A549 treated with ZK216348 at 1 μM for 4 hours (cell line): ENCODE data around the gene SH3D21. TPM values are rescaled to one million over a fixed set of nuclear protein-coding genes. Genes with fewer than 3 reads are reported as not detected.

Experiments
- total RNA-seq: library from RNA; stranded (reverse); fragments of 200-300 nt; extraction: Qiagen RNA extraction; gene quantifications from 5 replicates; pipeline ENCODE4 v1.2.3, GENCODE V29; 2022; ENCODE audit warnings: low read depth

The SH3D21 gene
- total RNA-seq, result 1.2 to 2.8 TPM (median 2.1 TPM) in 5 replicates

DNA sequence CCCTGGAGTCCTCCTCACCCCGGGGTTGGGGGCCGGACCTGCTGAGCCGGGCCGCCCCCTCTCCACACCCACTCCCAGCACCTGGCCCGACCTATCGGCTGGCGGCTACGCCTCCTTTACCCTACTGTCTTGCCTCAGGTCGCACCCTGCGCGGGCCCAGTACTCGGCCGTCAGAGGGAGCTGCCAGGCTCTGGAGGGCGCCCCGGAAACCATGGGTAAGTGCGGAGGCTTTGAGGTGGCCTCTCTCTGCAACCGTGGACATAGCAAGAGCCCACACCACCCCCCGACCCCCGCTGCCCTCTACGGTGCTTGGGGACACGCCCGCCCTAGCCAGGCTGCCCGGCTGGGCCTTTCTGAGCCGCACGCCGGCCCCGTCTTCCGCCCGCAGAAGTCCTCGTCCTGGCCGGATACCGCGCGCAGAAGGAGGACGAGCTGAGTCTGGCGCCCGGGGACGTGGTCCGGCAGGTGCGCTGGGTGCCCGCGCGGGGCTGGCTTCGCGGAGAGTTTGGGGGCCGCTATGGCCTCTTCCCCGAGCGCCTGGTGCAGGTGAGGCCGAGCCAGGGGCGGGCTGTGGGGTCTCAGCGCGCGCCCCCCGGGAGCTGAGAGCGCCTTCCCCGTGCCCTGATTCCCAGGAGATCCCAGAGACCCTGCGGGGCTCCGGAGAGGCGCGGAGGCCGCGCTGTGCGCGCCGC is at the start of gene SH3D21:
SH3D21 (plus strand) TSS at position 159 of the 692 bp plus-strand sequence; CDS start at position 212, 53 bp downstream.

DNA sequence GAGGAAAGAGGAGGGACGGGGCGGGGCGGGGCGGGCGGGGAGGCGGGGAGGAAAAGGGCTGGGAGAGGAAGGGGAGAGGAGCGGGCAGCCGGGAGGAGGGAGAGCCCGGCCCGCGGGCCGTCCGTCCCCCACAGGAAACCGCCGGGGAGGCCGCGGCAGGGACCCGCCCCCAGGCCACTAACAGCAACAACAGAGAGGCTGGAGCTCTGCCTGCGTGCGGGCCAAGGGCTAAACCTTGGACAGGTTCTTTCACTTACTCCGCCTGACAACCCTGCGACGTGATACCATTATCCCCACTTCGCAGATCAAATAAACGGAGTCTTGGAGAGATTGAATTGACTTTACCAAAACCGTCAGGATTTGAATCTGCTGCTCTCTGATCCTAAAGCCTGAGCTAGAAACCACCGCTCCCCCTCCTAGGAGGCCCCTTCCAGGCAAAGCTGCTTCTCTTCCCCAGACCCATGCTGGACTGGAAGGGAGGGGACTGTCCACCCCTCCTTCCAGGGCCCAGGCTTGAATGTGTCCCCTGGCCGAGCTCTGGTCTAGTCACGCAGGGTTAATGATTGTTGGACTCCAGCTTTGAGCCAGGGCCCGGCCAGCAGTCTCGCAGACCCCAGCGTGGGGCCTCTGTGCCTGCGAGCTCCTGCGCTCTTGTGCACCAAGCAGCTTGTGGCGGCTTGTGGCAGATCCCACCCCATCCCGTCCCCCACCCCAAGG is 17.6 kb downstream of the SH3D21 start, which contains the start of gene EVA1B:
EVA1B (minus strand) TSS at position 10 of the 717 bp plus-strand sequence. CDS start 608 bp downstream, outside the sequence.

Other genes starting within 250 kb of the SH3D21 start
- not detected in 5 replicates for gene TEKT2, start 222.3 kb upstream of the SH3D21 start, total RNA-seq
- 18.7 to 30.3 TPM (median 29.0 TPM) in 5 replicates for gene ADPRS, start 217.5 kb upstream of the SH3D21 start, total RNA-seq
- 0.06 to 0.15 TPM (median 0.08 TPM) in 4 of 5 replicates, not detected in the other for gene COL8A2, start 181.1 kb upstream of the SH3D21 start, total RNA-seq
- 62.4 to 92.6 TPM (median 81.1 TPM) in 5 replicates for gene TRAPPC3, start 156.9 kb upstream of the SH3D21 start, total RNA-seq
- gene MAP7D1, start 150.2 kb upstream of the SH3D21 start, total RNA-seq, result 132 to 179 TPM (median 162 TPM) in 5 replicates
- gene THRAP3, start 81.9 kb upstream of the SH3D21 start, total RNA-seq, result 60.8 to 76.1 TPM (median 70.3 TPM) in 5 replicates
- gene EVA1B, start 17.3 kb downstream of the SH3D21 start, total RNA-seq, result 6.7 to 27.6 TPM (median 24.8 TPM) in 5 replicates
- gene STK40, start 79.6 kb downstream of the SH3D21 start, total RNA-seq, result 6.9 to 12.5 TPM (median 10.5 TPM) in 5 replicates
- 30.6 to 46.9 TPM (median 45.1 TPM) in 5 replicates for gene LSM10, start 91.5 kb downstream of the SH3D21 start, total RNA-seq
- gene OSCP1, start 144.1 kb downstream of the SH3D21 start, total RNA-seq, result 4.4 to 6.1 TPM (median 5.4 TPM) in 5 replicates
- 79.5 to 99.0 TPM (median 80.9 TPM) in 5 replicates for gene MRPS15, start 158.0 kb downstream of the SH3D21 start, total RNA-seq
- gene CSF3R, start 176.5 kb downstream of the SH3D21 start, total RNA-seq, result not detected in 5 replicates